Natural killer cell (primary cell): ENCODE data around the gene UQCRC2. TPM values are rescaled to one million over a fixed set of nuclear protein-coding genes. Genes with fewer than 3 reads are reported as not detected.

ENCODE experiments used
- ATAC-seq, 3 donors: fragments of 150-1000 bp in 2 of 3; fragments of 200-7000 bp in 1 of 3; cut with Tn5 transposase; 1 replicate in 1 of 3; 2 replicates in 2 of 3; pipeline ENCODE4 v1.10.0; 2021; ENCODE audit warnings: mild to moderate bottlenecking in 2 of 3, moderate library complexity in 2 of 3
- DNase-seq, 2 donors: peaks; one replicate each; pipeline versions ENCODE4 v3.0.0 to v3.0.0-alpha.2; 2013 to 2021; ENCODE audit warnings: mixed read lengths in 1 of 2
- H3K27ac ChIP-seq: one replicate; pipeline ENCODE4 v1.5.1; 2013; ENCODE audit warnings: mild to moderate bottlenecking, low read length
- H3K27me3 ChIP-seq: one replicate; pipeline ENCODE4 v1.6.1; 2013; ENCODE audit warnings: low read length; ENCODE audit not compliant: control insufficient read depth, insufficient read depth
- H3K36me3 ChIP-seq: one replicate; pipeline ENCODE4 v1.6.1; 2013; ENCODE audit warnings: low read length; ENCODE audit not compliant: control insufficient read depth, insufficient read depth
- H3K4me1 ChIP-seq: one replicate; pipeline ENCODE4 v1.6.1; 2013; ENCODE audit warnings: low read length; ENCODE audit not compliant: control insufficient read depth, insufficient read depth
- H3K4me3 ChIP-seq: one replicate; pipeline ENCODE4 v1.5.1; 2013; ENCODE audit warnings: low read length
- H3K9me3 ChIP-seq: one replicate; pipeline ENCODE4 v1.6.1; 2013; ENCODE audit warnings: low read length; ENCODE audit not compliant: control insufficient read depth, insufficient read depth
- H3K27ac Mint-ChIP-seq, 2 donors: one replicate each; pipeline ENCODE4 v1.8.0; 2022; ENCODE audit warnings: mild to moderate bottlenecking in 2 of 2, mixed read lengths in 2 of 2, moderate library complexity in 1 of 2
- H3K27me3 Mint-ChIP-seq, 2 donors: one replicate each; pipeline ENCODE4 v1.8.0; 2022; ENCODE audit warnings: low read depth in 2 of 2, mixed read lengths in 2 of 2
- H3K36me3 Mint-ChIP-seq: one replicate; pipeline ENCODE4 v1.8.0; 2022; ENCODE audit warnings: mixed read lengths
- H3K4me1 Mint-ChIP-seq, 2 donors: one replicate each; pipeline ENCODE4 v1.8.0; 2022; ENCODE audit warnings: mixed read lengths in 2 of 2
- H3K4me3 Mint-ChIP-seq: one replicate; pipeline ENCODE4 v1.8.0; 2022; ENCODE audit warnings: mild to moderate bottlenecking, moderate library complexity, mixed read lengths
- H3K9me3 Mint-ChIP-seq, 2 donors: one replicate each; pipeline ENCODE4 v1.8.0; 2022; ENCODE audit warnings: mixed read lengths in 2 of 2
- CTCF ChIP-seq: fragments of 200-600 bp; IDR thresholded peaks from one replicate; pipeline ENCODE4 v1.8.0; 2022; ENCODE audit warnings: antibody characterized with exemption
- WGBS: methylation state at CpG from one replicate; pipeline ENCODE4 v1.1.7; 2013; ENCODE audit warnings: missing lambda C conversion rate; ENCODE audit not compliant: insufficient coverage; 5-methylcytosine and 5-hydroxymethylcytosine counted together
- intact Hi-C: fragments of 100-400 bp; cut with micrococcal nuclease; formaldehyde crosslinking; loops from one replicate; pipeline ENCODE4 v1.14.2; 2022
- total RNA-seq, 4 donors: library from RNA; stranded (reverse); fragments of 120-200 nt in 1 of 4; gene quantifications; one replicate each; pipeline versions ENCODE4 v1.2.3 to v1.2.4, GENCODE V29; 2013 to 2022

Gene UQCRC2
- total RNA-seq, 3 donors from 2014 or later (not counting 1 experiment from before 2014, with no cell fraction given), result 162 to 177 (median 177) TPM

- H3K27me3 ChIP-seq, result no peaks in the 10 kb centered on the region
- intact Hi-C loops, result no loop called here
- no peak for TF ChIP-seq CTCF
Measured at GRCh38 chr16:21952040-21952792, 945 bp upstream of the UQCRC2 start.

GRCh38 chr16:21953541-21953902 is 361 bp downstream of the UQCRC2 start:
- Mint-ChIP-seq H3K27me3 (no peaks in the 10 kb centered on the region), H3K9me3 (no peaks in the 10 kb centered on the region), H3K36me3 (peaks cover 8% of the 10 kb centered on the region), H3K4me1 (peaks cover 42 to 52% of the 10 kb centered on the region in 2 donors), H3K4me3 (peak overlapping the region; percentile 98), H3K27ac (peak overlapping the region; percentile 99)
- Histone ChIP-seq H3K9me3 (no peaks in the 10 kb centered on the region), H3K27ac (peak overlapping the region; percentile 90), H3K27me3 (no peaks in the 10 kb centered on the region), H3K4me1 (peaks cover 27% of the 10 kb centered on the region), H3K4me3 (peak overlapping the region; percentile 81), H3K36me3 (peaks cover 13% of the 10 kb centered on the region)
- under 1% methylated on average over 11 of the region's 15 CpGs for WGBS
- ATAC-seq (peak; percentile 26 to 41 (median 30)), DNase-seq (no peak)
- intact Hi-C loops, result loop anchor here (1.0 kb wide), 1 partner anchor 345 kb away; no protein-coding TSS in a partner anchor
- no peak for TF ChIP-seq CTCF

More at GRCh38 chr16:21952040-21952792, 945 bp upstream of the UQCRC2 start:
- peaks cover 40 to 49% of the 10 kb centered on the region in 2 donors for H3K4me1 Mint-ChIP-seq
- WGBS, result under 1% methylated on average over 23 of the region's 24 CpGs
- peak; percentile 64 to 89 for DNase-seq
- peaks cover 27% of the 10 kb centered on the region for H3K4me1 ChIP-seq
- H3K27ac ChIP-seq, result peak overlapping the region; percentile 90
- H3K36me3 Mint-ChIP-seq, result no peaks in the 10 kb centered on the region
- H3K9me3 ChIP-seq, result no peaks in the 10 kb centered on the region
- peak overlapping the region; percentile 98 for H3K4me3 Mint-ChIP-seq
- H3K36me3 ChIP-seq, result peaks cover 2% of the 10 kb centered on the region
- peak overlapping the region; percentile 81 for H3K4me3 ChIP-seq
- no peaks in the 10 kb centered on the region for H3K9me3 Mint-ChIP-seq
- ATAC-seq, result peak; percentile 46 to 67 (median 53)
- H3K27ac Mint-ChIP-seq, result peak overlapping the region; percentile 99
- no peaks in the 10 kb centered on the region for H3K27me3 Mint-ChIP-seq

GRCh38 chr16:21957714-21958346 is 4.7 kb downstream of the UQCRC2 start:
- ATAC-seq, result no peak
- Histone ChIP-seq H3K36me3 (peaks cover 52% of the 10 kb centered on the region), H3K27me3 (no peaks in the 10 kb centered on the region), H3K4me3 (no peak overlapping the region), H3K4me1 (peaks cover 11% of the 10 kb centered on the region), H3K9me3 (no peaks in the 10 kb centered on the region), H3K27ac (no peak overlapping the region)
- no peak for TF ChIP-seq CTCF
- no CpG with 5 or more reads among the region's 1 CpG for WGBS
- H3K36me3 Mint-ChIP-seq, result peaks cover 26% of the 10 kb centered on the region
- intact Hi-C loops, result no loop called here
- peaks cover 22 to 31% of the 10 kb centered on the region in 2 donors for H3K4me1 Mint-ChIP-seq
- no peak for DNase-seq
- no peaks in the 10 kb centered on the region for H3K27me3 Mint-ChIP-seq
- H3K27ac Mint-ChIP-seq, result peak overlapping the region; percentile 26 to 81
- no peaks in the 10 kb centered on the region for H3K9me3 Mint-ChIP-seq
- no peak overlapping the region for H3K4me3 Mint-ChIP-seq
